NCI-H526 treated with DMSO at 0.1 percent for 48 hours (cell line): Measurements from ENCODE around the gene PLXNB3.
"Not testable (repeated sequence)": the region's sequence is repeated elsewhere in the genome, so short reads cannot be mapped to it uniquely, and the experiment has no call there.

ENCODE experiments used
- DNase-seq: peaks from one replicate; lab custom pipeline; 2025; lab: John Stamatoyannopoulos, UW

The PLXNB3 gene

DNA sequence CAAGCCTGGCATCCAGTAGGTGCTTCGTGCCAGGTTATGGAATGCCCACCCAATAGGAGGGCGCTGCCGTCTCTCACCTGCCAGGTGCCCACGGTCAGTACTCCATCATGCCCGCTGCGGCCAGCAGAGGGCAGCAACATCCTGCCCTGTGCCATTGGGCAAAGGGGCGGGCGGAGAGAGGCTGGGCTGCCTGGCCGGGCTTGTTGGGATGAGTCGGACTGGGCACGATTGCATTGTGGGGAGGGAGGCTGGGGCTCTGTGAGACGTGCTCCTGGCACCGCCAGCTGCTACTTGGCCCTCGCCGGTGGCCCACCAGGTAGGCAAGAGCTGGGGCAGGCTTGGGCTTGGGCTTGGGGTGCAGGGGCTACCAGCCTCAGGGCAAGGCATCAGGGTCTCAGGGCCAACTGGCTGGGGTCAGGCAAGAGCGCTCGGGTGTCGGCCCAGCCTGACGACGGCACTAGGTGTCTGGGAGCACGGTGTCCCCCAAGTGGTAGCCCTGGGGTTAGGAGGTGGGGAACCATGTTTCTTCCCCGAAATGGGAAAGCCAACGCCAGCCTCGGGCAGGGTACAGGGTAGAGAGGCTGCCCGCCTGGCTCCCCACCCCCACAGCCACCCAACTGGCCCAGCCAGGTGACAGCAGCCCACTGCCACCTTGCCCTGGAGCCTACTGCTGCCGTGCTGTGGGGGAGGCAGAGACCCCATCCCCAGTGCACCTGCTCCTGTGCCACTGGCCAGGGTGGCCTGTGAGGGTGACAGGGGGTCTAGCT lies at the start of gene PLXNB3:
PLXNB3 (plus strand) TSS at position 261 of the 767 bp plus-strand sequence. CDS start 1,287 bp downstream, outside the sequence.
- peak; percentile 48 for DNase-seq

DNA sequence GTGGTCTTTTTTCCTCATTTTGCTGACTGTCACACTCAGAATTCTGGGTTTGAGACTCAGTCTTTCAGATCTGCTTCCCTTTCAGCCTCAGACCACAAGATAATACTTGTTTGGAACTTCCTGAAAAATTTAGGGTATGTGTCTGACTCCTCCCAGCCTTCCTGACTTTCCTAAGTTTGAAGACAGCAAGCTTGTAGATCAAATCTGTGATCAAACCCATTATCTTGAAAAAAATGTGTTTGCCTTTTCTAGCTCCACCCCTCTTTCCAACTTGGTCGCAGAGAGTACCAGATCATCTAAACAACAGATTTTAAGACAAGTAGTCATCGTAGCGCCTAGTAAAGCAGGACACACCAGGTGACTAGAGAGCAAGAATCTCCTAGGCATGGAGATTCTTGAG lies 49.8 kb upstream of the PLXNB3 start:
- DNase-seq, result no peak

DNA sequence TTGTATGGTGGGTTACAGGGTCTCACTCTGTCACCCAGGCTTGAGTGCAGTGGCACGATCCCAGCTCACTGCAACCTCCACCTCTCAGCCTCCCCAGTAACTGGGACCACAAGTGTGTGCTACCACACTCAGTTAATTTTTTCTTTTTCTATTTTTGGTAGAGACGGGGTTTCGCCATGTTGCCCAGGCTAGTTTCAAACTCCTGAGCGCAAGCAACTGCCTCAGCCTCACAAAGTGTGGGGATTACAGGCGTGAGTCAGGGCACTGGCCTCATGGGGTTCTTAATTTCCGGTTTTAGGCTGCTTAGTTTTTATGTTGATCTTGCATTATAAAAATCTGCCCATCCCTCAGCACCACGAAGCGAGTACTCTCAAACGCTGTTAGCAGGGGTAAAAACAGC lies 46.6 kb upstream of the PLXNB3 start:
- DNase-seq, result no peak

DNA sequence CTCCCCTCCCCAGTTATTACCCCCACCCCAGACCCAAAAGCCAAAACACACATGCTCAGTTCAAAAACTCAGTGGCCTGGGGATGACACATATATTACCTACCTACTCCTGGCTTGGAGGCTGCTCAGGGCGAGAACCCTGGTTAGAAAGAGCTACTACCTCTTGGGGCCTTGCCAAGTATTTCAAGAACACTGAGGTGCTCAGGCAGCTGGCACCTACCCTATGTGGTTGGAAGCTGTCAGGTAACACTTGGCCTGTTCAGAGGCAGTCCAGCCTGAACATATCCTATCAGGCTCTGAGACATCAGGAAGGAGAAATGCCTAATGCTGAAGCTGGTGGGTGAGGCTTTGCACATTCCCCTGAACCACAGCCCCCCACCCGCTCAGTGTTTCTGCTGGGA lies 44.8 kb upstream of the PLXNB3 start:
- no peak for DNase-seq

- DNase-seq, result no peak
Observed at GRCh38 chrX:153719701-153720100, 44.3 kb upstream of the PLXNB3 start.

- DNase-seq, result no peak
Observed at GRCh38 chrX:153722704-153723350, 41.2 kb upstream of the PLXNB3 start.

DNA sequence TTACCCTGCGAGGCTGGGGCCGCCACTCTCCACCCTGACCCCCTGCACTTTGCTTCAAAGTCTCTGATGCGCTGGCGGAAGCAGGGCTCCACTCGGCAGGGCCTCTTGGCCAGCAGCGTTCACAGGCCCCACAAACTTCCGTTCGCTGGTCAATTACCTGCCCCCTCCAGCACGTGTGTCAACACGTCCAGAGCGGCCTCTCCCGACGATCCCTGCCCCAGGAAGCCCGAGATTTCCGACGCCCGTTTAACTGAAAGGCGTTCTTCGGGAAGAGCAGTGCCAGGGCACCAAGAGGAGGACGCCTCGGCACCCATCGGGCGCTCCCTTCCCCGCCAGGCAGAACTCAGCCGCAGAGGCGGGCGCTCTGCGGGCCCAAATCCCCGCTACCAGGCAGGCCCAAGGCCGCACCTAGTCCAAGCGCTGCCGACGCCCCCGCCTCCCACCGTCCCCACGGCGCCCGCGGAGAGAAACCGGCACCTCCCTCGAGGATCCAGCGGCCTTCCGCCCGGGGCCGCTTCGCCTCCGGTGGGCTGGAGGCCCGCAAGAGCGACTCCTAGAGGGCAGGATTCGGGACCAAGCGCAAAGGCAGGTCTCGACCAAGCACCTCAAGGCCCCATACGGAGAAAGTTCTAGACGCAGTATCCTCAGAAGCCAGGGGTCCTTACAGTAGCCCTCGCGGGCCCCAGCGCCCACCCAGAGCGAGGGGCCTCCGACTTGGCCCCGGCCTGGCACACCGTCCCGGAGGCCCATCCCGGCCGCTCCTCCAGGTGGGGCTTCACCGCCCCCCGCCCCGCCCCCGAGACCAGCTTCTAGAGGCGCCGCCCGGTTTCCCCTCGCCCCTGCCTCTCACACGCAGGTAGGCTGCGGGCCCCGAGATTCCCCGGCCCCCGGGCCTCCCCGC lies 40.4 kb upstream of the PLXNB3 start:
- DNase-seq, result peak; percentile 18

- peak; percentile 72 for DNase-seq
Observed at GRCh38 chrX:153724252-153725038, 39.6 kb upstream of the PLXNB3 start, which contains the start of the genes ABCD1 and BCAP31. TSS of gene ABCD1 (plus strand) at chrX:153724856. CDS start at chrX:153725267, 411 bp downstream. TSS of gene BCAP31 (minus strand) at chrX:153724387. CDS start at chrX:153723244, 1,143 bp downstream.

GRCh38 chrX:153725039-153725831 lies 38.8 kb upstream of the PLXNB3 start:
- no peak for DNase-seq

DNA sequence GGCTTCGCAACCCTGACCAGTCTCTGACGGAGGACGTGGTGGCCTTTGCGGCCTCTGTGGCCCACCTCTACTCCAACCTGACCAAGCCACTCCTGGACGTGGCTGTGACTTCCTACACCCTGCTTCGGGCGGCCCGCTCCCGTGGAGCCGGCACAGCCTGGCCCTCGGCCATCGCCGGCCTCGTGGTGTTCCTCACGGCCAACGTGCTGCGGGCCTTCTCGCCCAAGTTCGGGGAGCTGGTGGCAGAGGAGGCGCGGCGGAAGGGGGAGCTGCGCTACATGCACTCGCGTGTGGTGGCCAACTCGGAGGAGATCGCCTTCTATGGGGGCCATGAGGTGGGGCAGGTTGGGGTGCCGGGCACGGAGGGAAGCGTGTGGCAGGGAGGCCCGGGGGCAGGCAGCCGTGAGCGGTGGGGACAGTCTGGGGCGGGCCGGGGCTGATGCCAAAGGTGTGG lies 38.2 kb upstream of the PLXNB3 start:
- no peak for DNase-seq

- DNase-seq, result no peak
Observed at GRCh38 chrX:153726286-153727122, 37.5 kb upstream of the PLXNB3 start.

DNA sequence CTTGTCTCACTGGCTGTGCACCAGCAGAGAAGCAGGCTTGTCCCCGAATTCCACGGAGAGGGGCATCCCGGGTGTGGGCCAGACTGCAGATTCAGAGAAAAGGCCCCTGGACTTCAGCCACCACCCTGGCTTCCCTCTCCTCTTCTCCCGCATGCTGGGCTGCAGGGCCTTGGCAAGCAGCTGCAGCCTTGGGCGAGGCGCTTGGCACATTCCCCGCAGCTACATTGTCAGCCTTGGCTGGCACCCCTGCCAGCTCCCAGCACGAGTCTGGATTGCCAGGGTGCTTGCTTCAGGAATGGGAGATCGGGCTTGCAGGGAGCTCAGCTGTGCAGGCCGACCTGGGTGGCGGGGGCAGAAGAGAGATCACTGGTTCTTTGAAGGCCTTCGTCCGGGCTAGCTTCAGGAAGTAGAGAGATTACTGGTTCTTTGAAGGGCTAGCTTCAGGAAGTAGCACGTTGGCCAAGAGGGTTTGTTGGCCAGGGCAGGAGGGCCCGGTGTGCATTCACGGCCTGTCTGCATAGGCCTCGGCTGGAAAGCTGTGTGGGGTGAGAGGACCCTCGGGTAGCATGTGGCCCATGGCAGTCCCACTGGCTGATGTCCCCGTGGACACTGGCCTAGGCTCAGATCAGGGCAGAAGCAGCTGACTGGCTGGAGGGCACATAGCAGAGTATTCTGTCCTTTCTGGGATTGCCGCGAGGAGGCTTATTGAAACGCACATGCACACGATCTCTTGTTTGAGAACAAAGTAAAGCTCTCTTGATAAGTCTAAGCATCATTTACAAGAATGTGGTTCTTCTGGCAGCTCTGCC lies 36.7 kb upstream of the PLXNB3 start:
- DNase-seq, result no peak

GRCh38 chrX:153728095-153728494 lies 36.0 kb upstream of the PLXNB3 start:
- no peak for DNase-seq

GRCh38 chrX:153728951-153729631 lies 35.0 kb upstream of the PLXNB3 start:
- DNase-seq, result no peak

DNA sequence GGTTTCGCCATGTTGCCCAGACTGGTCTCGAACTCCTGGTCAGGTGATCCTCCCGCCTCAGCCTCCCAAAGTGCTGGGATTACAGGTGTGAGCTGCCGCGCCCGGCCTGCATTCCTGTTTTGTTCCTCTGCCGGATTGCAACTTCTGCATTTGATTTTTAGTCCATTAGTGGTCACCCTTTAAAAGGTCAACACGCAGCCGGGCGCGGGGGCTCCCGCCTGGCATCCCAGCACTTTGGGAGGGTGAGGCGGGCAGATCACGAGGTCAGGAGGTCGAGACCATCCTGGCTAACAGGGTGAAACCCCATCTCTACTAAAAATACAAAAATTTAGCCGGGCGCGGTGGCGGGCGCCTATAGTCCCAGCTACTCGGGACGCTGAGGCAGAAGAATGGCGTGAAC lies 33.9 kb upstream of the PLXNB3 start:
- DNase-seq, result not testable (repeated sequence)

DNA sequence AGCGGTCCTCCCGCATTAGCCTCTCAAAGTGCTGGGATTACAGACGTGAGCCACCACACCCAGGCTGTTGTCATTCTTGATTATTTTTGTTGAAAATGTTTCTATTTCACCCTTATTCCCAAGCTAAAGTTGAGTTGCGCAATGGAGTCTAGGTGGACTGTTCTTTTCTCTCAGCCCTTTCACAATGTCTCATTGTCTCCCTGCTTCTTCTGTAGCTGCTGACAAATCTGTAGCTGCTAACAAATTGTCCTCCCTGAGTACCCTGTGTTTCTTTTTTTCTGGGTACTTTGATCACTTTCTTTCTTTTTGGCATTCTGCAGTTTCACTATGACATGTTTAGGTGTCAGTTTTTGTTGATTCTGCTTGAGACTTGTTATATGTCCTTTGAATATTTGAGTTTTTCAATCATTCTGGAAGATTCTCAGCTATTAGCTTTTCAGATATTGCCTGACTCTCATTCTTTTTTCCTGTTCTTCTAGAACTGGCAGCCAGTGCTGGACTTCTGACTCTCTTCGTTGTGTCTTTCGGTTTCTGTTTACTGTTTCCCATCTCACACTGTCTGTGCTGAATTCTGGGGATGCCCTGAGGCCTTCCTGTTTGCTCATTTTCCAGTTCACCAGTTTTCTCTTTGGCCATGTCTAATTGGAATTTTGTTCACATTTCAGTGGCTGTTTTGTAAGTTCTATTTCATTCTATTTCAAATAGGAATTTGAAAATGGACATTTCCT lies 32.8 kb upstream of the PLXNB3 start:
- DNase-seq, result no peak

- DNase-seq, result no peak
Observed at GRCh38 chrX:153731845-153732215, 32.2 kb upstream of the PLXNB3 start.

DNA sequence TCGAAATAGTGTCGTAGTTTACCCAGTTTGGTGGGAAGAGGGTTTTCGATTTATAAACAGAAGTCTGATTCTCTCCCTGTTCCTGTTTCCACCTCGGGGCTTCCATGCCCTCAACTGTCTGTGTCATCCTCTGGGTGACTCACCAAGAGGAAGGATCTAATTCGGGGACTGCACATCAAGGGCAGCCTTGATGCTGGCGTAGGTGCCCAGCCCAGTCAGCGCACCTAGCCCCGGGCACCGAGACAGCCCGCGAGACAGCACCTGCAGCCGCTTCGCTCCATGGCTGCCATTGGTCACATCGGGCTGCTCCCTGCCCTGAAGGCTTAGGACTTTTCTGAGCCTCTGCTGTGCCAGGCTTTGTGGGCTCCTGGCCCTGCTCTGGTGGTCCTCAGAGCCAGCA lies 31.6 kb upstream of the PLXNB3 start:
- no peak for DNase-seq
